Activated naive CD8-positive, alpha-beta T cell treated with anti-CD3 and anti-CD28 coated beads, Interleukin-2, amount 50 U/mL, for 24 hours (primary cell): ENCODE data around the gene CAMTA1.

Experiments used
- ATAC-seq: fragments of 150-1000 bp; cut with Tn5 transposase; one replicate; pipeline ENCODE4 v1.10.0; 2021
- DNase-seq: peaks from one replicate; pipeline ENCODE4 v3.0.0; 2021
- H3K27ac Mint-ChIP-seq: one replicate; pipeline ENCODE4 v1.8.0; 2021; ENCODE audit warnings: mild to moderate bottlenecking, mixed read lengths
- H3K27me3 Mint-ChIP-seq: one replicate; pipeline ENCODE4 v1.8.0; 2021; ENCODE audit warnings: mixed read lengths
- H3K36me3 Mint-ChIP-seq: one replicate; pipeline ENCODE4 v1.8.0; 2021; ENCODE audit warnings: low read depth, mixed read lengths
- H3K4me1 Mint-ChIP-seq: one replicate; pipeline ENCODE4 v1.8.0; 2021; ENCODE audit warnings: mixed read lengths
- H3K4me3 Mint-ChIP-seq: one replicate; pipeline ENCODE4 v1.8.0; 2021; ENCODE audit warnings: mild to moderate bottlenecking, moderate library complexity, mixed read lengths
- H3K9me3 Mint-ChIP-seq: one replicate; pipeline ENCODE4 v1.8.0; 2021; ENCODE audit warnings: mixed read lengths

CAMTA1 gene

GRCh38 chr1:7220712-7221252 is 435.5 kb downstream of the CAMTA1 start:
- DNase-seq = no peak
- H3K27me3 Mint-ChIP-seq = peaks cover 16% of the 10 kb centered on the region
- H3K4me1 Mint-ChIP-seq = no peaks in the 10 kb centered on the region
- H3K9me3 Mint-ChIP-seq = no peaks in the 10 kb centered on the region
- no peak overlapping the region for H3K27ac Mint-ChIP-seq
- H3K36me3 Mint-ChIP-seq = no peaks in the 10 kb centered on the region
- no peak for ATAC-seq
- H3K4me3 Mint-ChIP-seq = no peak overlapping the region

DNA sequence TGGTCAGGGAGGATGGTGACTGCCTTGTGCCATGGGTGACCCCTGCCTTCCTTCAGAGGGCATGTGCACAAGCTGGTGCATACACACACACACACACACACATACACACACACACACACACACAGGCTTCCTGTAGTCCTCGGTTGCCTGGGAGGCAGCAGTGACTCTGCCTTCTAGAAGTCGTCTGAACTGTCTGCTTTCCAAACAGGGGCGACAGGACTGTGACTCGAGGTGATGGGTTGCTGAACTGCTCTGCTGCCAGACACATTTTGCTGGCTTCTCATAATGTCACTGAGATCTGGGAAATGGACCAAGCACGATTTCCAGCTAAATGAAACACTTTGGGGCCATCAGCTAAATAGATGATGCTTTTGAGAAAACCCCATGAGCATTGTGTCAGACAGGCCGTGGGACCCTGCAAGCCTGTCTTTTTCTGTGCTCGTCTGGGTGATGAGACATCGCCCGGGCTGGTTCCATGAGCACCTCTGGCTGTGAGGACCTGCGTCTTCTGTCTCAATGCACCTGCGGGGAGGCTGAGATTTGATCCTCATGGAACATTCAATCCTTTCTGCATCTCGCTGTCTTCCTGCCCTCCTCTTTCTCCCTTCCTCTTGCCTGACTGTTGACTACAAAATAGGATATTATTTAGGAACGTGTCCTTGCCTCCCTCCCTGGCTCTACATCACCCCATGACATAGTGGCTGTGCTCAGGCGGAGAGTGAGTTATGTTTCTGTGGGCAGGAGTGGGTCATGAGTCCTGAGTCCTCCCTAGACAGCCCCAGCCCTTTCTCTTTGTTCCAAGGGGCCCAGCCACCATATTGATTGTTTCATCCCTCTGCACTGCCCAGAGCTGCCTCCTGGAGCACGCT is 436.8 kb downstream of the CAMTA1 start:
- no peaks in the 10 kb centered on the region for H3K9me3 Mint-ChIP-seq
- ATAC-seq (no peak), DNase-seq (no peak)
- no peak overlapping the region for H3K27ac Mint-ChIP-seq
- no peak overlapping the region for H3K4me3 Mint-ChIP-seq
- H3K4me1 Mint-ChIP-seq = no peaks in the 10 kb centered on the region
- H3K36me3 Mint-ChIP-seq = no peaks in the 10 kb centered on the region
- H3K27me3 Mint-ChIP-seq = peaks cover 8% of the 10 kb centered on the region

DNA sequence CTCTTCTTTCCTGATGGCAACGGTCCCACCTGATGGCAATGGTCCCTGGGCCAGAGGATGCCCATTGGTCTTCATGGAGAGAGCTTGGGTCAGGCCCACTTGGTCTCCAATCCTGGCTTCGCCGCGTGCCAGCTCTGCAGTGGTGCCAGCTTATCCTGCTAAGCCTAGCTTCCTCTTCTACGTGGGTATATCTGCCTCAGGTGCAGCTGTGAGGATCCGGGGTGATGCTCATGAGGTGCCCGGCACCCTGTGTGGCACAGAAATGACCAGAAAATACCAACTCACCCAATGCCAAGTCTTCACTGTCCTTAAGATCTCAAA is 437.4 kb downstream of the CAMTA1 start:
- Mint-ChIP-seq H3K27me3 (peaks cover 7% of the 10 kb centered on the region), H3K27ac (no peak overlapping the region), H3K9me3 (no peaks in the 10 kb centered on the region), H3K4me1 (no peaks in the 10 kb centered on the region), H3K36me3 (no peaks in the 10 kb centered on the region), H3K4me3 (no peak overlapping the region)
- no peak for DNase-seq
- ATAC-seq = no peak

DNA sequence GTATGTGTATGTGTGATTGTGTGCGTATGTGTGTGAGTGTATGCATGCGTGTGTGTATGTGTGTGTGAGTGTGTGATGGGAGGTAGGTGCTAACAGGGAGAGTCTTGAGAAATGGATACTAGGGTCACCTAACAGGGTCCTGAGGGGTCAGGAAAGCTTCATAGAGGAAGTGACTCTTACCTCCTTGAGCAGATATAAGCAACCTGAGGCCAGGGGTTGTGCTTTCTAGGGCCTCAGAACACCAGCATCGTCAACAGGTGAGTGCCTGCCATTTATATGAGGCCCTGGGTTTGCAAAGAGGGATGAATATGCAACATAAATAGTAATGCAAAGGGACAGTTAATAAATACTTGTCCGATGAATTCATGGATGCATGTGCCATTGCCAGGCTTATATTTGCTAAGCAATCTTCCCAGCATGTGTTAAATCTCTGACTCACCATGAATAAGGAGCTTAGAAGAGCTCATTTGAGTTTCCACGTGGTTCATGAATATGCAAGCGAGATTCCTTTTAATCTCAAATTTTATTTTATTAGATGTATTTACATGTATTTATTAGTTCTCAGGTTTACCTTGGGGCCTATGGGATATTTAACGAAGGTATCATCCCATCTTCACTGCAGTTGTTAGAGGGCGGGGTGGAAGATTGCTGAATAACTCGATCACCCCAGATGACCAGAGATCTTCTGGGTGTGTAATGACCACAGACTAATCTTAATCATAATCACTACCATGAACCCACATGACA is 438.3 kb downstream of the CAMTA1 start:
- H3K4me1 Mint-ChIP-seq = no peaks in the 10 kb centered on the region
- H3K4me3 Mint-ChIP-seq = no peak overlapping the region
- no peak overlapping the region for H3K27ac Mint-ChIP-seq
- H3K36me3 Mint-ChIP-seq = no peaks in the 10 kb centered on the region
- peaks cover 3% of the 10 kb centered on the region for H3K27me3 Mint-ChIP-seq
- DNase-seq (no peak), ATAC-seq (no peak)
- H3K9me3 Mint-ChIP-seq = no peaks in the 10 kb centered on the region

DNA sequence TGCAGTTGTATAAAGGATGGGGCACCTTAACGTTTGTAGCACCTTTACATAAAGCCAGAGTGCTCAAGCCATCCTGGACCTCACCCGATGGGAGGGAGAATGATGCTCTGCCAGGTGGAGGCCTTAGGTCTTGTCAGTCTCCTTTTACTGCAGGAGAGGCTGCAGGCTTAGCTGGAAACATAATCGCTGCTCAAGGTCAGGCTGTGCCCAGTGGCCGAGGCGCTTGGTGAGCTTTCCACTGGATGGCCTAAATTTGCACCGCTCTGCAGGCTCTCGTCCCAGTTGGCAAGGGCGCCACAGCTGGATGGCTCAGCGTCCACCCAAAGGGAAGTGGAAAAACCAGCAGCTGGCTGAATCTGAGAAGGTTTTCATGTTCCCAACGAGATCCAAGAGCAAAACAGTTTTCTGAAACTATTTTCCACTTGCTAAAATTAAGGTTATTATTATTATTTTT is 438.9 kb downstream of the CAMTA1 start:
- Mint-ChIP-seq H3K4me3 (no peak overlapping the region), H3K4me1 (no peaks in the 10 kb centered on the region), H3K27ac (no peak overlapping the region), H3K9me3 (no peaks in the 10 kb centered on the region), H3K36me3 (no peaks in the 10 kb centered on the region), H3K27me3 (no peaks in the 10 kb centered on the region)
- ATAC-seq (no peak), DNase-seq (no peak)

- no peaks in the 10 kb centered on the region for H3K4me1 Mint-ChIP-seq
- no peaks in the 10 kb centered on the region for H3K27me3 Mint-ChIP-seq
- no peaks in the 10 kb centered on the region for H3K36me3 Mint-ChIP-seq
- H3K4me3 Mint-ChIP-seq = no peak overlapping the region
- no peak overlapping the region for H3K27ac Mint-ChIP-seq
- ATAC-seq (no peak), DNase-seq (no peak)
- H3K9me3 Mint-ChIP-seq = no peaks in the 10 kb centered on the region
These were observed 439.4 kb downstream of the CAMTA1 start for GRCh38 chr1:7224644-7225043.

- Mint-ChIP-seq H3K36me3 (no peaks in the 10 kb centered on the region), H3K27me3 (no peaks in the 10 kb centered on the region), H3K4me3 (no peak overlapping the region), H3K4me1 (no peaks in the 10 kb centered on the region), H3K9me3 (no peaks in the 10 kb centered on the region), H3K27ac (no peak overlapping the region)
- ATAC-seq = no peak
- no peak for DNase-seq
These were observed 440.7 kb downstream of the CAMTA1 start for GRCh38 chr1:7225711-7226505.

DNA sequence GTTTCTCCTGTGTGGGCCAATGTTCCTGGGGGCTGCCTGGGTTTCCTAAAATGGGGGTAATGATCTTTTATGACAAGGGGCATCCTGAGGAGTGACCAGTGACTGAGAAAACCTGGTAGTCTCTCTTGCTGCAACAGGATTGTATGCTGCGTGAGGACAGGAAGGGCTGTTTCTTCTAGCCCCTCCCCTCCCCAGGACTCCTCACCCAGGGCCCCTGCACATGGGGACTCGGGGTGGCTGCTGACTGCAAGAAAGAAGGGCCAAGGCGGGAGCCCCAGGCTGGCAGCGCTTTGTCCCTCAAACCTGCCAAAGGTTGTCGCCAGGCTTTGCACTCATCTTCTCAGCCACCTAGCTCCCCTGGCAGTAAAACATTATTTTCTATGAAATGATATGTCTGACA is 442.4 kb downstream of the CAMTA1 start:
- Mint-ChIP-seq H3K27me3 (no peaks in the 10 kb centered on the region), H3K4me1 (no peaks in the 10 kb centered on the region)

GRCh38 chr1:7228252-7228961 is 443.2 kb downstream of the CAMTA1 start:
- Mint-ChIP-seq H3K9me3 (no peaks in the 10 kb centered on the region), H3K27ac (no peak overlapping the region), H3K27me3 (no peaks in the 10 kb centered on the region), H3K4me3 (no peak overlapping the region), H3K4me1 (no peaks in the 10 kb centered on the region), H3K36me3 (no peaks in the 10 kb centered on the region)
- ATAC-seq (no peak), DNase-seq (no peak)

More for the DNA sequence above, 442.4 kb downstream of the CAMTA1 start:
- Mint-ChIP-seq H3K9me3 (no peaks in the 10 kb centered on the region), H3K27ac (no peak overlapping the region), H3K36me3 (no peaks in the 10 kb centered on the region), H3K4me3 (no peak overlapping the region)
- DNase-seq = no peak
- ATAC-seq = no peak

GRCh38 chr1:7229186-7229585 is 443.9 kb downstream of the CAMTA1 start:
- Mint-ChIP-seq H3K4me3 (no peak overlapping the region), H3K36me3 (no peaks in the 10 kb centered on the region), H3K4me1 (no peaks in the 10 kb centered on the region), H3K9me3 (no peaks in the 10 kb centered on the region), H3K27me3 (no peaks in the 10 kb centered on the region), H3K27ac (no peak overlapping the region)
- no peak for DNase-seq
- ATAC-seq = no peak

DNA sequence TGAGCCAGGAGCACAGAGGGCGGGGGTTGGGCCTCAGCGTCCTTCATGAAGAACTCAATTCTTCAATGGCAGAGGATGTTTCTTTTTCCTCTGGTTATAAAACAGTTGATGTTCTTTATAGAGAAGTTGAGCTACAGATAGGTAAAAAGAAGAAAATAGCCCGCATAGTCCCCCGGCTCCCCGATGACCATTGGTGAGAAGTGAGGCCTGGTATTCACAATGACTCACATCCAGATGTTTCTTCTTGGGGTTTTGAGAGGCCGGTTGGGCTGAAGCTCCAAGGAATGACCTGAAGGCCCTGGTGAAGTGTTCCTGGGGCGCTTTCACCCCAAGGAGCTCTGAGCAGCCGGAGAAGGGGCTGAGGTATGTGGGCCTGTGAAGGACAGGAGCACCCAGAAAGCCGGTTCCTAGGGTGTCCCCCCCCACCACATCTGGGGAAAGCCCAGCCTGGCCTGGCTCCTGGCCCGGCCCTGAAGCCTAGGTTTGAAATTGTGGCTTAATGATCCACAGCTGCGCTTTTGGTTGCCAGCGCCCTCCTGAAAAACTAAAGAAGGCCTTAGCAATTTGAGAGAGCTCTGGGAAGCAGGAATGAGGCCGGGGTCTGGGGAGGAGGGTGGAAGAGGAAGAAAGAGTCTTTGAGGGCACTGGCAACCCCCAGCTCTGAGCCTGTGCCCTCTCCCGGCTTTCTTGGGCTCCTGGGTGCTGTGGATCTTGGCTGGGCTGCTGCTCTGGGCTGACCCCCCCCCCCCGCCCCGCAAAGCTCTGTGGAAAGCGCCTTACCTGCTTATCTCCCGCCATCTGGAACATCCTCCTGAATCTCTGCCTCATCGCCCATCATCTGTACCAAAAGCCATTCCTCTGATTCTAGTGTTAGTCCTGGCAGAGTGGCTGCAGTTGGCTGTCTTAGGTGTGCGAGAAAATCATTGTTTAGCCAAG is 444.7 kb downstream of the CAMTA1 start:
- Mint-ChIP-seq H3K9me3 (no peaks in the 10 kb centered on the region), H3K27me3 (no peaks in the 10 kb centered on the region)

DNA sequence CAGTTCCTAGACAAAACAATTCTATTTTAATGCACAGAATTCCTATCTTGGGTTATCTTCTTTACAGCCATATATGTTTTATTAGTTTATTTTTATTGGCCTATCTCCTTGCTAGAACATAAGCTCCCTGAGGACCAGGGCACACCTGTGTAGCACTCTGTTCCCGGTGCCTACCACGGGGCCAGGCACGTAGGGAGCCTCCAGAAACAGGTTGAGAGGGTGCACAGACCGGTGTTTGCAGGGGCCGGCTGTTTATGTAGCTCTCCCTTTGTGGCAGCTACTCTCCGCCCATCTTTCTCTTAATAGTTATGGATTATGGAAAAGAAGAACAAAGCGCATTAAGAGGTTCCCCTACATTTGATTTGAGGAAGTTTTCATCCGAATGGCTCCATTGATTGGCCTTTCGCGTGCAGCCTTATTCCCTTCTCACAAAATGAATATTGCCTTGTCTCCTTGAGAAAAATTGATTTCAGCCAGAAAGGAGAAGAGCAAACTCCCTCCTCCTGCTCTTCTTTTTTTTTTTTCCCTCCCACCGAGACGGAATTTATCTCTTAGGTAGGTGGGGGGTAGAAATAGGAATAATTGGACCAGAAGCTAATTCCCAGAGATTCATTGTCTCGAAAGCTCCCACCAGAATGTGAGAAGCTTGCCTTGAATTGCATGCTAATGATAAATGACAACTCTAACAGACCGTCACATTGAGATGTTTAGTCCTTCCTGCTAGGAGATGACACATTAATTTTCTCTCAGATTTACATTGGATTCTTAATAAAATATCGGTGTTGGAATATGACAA is 447.4 kb downstream of the CAMTA1 start:
- Mint-ChIP-seq H3K9me3 (no peaks in the 10 kb centered on the region), H3K36me3 (no peaks in the 10 kb centered on the region), H3K27me3 (peaks cover 9% of the 10 kb centered on the region), H3K27ac (no peak overlapping the region), H3K4me1 (no peaks in the 10 kb centered on the region), H3K4me3 (no peak overlapping the region)
- DNase-seq (no peak), ATAC-seq (no peak)

More for the DNA sequence above, 444.7 kb downstream of the CAMTA1 start:
- H3K36me3 Mint-ChIP-seq = no peaks in the 10 kb centered on the region
- DNase-seq (no peak), ATAC-seq (no peak)
- no peak overlapping the region for H3K4me3 Mint-ChIP-seq
- no peak overlapping the region for H3K27ac Mint-ChIP-seq
- no peaks in the 10 kb centered on the region for H3K4me1 Mint-ChIP-seq

GRCh38 chr1:7233237-7233540 is 447.9 kb downstream of the CAMTA1 start:
- Mint-ChIP-seq H3K9me3 (no peaks in the 10 kb centered on the region), H3K4me3 (no peak overlapping the region), H3K36me3 (no peaks in the 10 kb centered on the region), H3K27me3 (peaks cover 9% of the 10 kb centered on the region), H3K4me1 (no peaks in the 10 kb centered on the region), H3K27ac (no peak overlapping the region)
- DNase-seq (no peak), ATAC-seq (no peak)
